NCI-H446 treated with DMSO at 0.1 percent for 48 hours (cell line): ENCODE results near the gene GPR156.
A peak's percentile ranks its signal among the peaks of the same experiment; 100 is the strongest.
"Not testable (repeated sequence)": the region's sequence is repeated elsewhere in the genome, so short reads cannot be mapped to it uniquely, and the experiment has no call there.

Experiments used
- DNase-seq: peaks from one replicate; lab custom pipeline; 2025; lab: John Stamatoyannopoulos, UW

Gene GPR156

DNA sequence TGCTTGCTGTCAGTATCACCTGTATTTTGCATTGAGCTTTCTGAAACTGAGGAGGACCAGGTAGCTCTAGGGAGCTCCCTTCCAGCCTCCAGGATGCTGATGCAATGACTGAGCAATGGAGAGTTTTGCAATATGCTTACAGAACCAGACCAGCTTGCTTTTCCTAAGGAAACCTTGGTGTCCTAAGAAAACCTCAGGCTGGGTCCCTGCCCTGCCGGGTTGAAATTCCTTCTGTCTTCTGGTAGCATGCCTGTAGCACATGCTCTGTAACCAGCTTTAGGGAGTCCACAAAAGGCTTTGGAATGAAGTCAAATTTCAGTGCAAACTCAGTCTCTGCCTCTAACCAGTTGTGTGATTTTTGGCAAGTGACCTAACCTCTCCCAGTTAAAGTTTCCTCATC, 125.0 kb downstream of the GPR156 start:
- DNase-seq: peak; percentile 29

DNA sequence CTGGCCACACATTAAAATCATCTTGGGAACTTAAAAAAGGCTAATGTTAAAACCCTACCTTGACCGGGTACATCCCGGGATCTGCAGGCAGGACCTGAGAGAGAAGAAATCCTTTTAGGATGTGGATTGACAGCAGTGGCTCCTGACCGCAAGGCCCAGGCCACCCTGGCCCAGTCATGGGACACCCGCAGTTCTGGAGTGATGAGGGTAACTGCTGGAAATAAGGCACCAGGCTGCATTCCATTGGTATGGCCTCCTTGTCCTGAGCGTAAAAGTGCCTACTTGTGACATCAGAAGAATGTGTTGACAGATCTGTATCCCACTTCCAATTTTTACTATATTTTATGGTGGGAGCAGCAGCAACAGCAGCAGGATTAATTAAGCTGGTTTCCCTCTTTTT, 127.3 kb downstream of the GPR156 start:
- no peak for DNase-seq

DNA sequence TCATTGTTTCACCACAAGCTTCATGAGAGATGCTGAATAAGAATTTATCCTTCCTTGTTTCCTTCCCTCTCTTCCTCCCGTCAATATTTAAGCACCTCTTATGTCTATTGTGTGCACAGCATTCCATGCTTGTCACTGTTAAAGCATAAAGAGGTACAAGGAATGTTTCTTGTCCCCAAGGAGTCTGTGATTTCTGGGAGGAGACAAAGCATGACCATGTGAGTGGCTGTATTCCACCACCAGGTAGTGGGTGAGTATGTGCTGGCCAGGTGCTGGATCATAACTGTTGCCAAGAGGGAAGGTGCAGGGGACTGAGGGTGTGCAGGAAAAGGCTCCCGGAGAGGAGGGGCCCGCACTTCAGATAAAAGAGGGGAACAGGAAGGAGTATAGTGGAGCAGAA, 127.9 kb downstream of the GPR156 start:
- DNase-seq: no peak

DNA sequence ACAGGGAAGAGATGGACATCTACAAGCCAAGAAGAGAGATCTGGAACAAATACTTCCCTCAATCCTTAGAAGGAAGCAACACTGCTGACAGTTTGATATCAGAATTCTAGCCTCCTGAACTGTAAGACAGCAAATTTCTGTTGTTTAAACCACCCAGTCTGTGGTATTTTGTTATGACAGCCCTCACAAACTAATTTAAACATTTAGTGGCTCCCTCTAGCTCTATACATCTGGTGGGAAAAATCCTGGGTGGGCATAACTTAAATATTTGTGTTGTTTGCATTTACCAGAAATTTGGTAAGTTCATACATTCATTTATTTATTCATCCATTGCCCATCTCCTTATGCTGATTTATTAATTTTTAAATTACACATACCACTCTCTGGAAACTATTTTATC, 128.3 kb downstream of the GPR156 start:
- no peak for DNase-seq

DNA sequence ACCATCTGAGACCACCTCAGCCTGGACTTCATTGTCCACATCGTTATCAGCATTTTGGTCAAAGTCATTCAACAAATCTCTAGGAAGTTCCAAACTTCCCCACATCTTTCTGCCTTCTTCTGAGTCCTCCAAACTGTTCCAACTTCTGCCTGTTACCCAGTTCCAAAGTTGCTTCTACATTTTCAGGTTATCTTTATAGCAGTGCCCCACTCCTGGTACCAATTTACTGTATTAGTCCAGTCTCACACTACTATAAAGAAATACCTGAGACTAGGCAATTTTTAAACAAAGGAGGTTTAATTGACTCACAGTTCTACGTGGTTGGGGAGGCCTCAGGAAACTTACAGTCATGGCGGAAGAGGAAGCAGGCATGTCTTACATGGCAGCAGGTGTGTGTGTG, 129.3 kb downstream of the GPR156 start:
- not testable (repeated sequence) for DNase-seq

DNA sequence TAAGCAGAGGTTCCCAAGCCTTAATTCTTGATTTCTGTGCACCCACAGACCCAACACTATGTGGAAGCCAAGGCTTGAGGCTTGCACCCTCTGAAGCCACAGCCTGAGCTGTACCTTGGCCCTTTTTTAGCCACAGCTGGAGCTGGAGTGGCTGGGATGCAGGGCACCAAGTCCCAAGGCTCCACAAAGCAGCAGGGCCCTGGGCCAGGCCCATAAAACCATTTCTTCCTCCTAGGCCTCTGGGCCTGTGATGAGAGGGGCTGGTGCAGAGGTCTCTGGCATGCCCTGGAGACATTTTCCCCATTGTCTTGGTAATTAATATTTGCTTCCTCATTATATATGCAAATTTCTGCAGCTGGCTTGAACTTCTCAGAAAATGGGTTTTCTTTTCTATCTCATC, 129.9 kb downstream of the GPR156 start:
- DNase-seq: no peak

DNA sequence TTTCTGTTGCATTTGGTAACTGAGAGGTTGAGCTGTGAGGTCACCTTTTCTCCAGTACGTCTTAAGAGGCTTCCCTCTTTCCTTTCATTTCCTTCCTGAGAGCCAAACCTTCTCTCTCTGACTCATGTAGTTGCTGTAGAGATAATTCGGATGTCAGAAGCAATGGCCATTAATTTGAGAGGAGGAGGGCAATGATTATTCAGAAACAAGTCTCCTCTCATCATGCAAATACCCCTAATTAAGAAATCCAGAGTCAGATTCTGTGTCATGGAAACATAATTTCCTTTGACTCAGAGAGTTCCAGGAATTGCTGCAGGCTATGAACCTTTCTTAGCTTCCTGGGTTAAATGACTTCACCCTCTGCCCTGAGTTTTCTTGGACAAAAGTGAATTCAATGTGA, 131.7 kb downstream of the GPR156 start:
- DNase-seq: no peak

DNA sequence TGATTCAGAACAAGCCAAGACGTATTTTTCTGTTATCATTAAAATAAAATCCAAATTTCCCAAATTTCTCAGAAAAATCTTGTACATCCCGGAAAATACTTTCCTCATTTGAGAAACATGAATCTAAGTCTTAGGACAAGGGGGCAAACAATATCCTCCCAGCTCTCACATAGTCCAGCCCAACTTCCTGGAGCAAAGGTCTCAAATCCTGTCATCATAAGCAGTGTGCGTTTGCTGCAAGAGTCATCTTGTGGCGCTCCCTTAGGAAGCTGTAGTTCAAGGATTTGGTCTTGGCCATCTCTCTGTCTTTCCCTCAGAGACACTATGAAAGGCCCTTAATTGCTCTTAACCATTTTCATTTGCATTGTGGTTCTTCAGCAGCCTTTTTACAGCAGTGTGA, 133.2 kb downstream of the GPR156 start:
- DNase-seq: no peak

DNA sequence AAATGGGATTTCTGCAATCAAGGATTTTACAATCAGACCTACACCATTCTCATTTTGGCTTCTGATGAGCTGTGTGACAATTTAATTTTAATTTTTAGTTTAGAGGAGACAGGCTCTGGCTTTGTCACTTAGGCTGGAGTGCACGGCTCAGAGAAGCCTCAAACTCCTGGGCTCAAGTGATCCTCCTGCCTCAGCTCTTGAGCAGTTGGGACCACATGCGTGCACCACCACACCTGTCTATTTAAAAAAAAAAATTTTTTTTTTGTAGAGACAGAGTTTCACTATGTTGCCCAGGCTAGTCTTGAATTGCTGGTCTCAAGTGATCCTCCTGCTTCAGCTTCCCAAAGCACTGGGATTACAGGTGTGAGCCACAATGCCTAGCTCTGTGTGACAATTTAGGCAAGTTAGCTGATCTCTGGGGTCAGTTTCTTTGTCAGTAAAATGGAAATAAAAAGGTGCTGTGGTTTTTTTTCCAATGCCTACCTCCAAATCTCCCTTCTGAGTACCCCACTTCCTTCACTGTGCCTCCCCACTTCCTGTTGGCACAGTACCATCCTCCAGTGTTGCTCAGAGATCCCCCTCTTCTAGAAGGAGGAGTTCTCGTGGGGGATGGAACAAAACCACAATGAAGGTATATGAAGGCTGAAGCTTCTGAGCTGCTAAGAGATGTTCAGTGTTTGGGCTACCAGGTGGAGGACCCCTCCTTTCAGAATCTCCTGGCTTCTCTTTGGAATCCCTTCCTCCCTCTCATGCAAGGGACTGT, 136.7 kb downstream of the GPR156 start:
- DNase-seq: no peak

DNA sequence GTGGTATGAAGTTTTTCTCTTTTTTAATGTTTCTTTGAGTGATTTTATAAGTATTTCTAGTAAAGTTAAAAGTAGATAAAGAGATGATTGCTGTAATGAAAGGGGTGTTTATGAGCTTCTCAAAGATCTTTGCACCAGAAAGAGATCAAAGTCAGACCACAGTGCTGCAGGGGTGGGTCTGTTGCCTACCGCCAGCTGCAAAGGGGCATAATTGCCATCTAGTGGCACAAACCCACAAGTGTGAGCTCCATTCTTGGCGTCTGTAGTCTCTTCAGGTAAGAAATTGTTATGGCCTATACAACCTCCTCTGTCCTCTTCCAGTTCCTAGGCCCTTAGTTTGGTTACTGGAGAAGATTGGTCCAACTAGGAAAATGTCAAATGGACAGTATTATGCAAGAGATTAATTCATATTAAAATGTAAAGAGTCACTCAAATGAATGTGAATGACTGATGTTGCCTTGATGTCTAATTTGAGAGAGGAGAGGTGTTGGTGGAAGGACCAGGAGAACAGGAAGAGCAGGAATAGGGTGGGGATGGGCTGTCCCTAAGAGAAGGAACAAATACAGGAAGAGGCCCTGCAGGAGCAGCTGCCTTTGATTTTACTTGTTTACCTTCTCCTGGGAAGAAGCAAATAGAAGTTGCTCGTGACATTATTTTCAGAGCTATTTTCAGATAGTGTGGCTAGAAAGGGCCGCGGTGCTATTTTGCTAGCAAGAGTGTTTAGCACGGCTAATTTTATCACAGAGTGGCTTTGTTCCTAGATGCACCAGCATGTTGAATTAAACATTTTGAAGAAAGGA, 137.8 kb downstream of the GPR156 start:
- DNase-seq: no peak

DNA sequence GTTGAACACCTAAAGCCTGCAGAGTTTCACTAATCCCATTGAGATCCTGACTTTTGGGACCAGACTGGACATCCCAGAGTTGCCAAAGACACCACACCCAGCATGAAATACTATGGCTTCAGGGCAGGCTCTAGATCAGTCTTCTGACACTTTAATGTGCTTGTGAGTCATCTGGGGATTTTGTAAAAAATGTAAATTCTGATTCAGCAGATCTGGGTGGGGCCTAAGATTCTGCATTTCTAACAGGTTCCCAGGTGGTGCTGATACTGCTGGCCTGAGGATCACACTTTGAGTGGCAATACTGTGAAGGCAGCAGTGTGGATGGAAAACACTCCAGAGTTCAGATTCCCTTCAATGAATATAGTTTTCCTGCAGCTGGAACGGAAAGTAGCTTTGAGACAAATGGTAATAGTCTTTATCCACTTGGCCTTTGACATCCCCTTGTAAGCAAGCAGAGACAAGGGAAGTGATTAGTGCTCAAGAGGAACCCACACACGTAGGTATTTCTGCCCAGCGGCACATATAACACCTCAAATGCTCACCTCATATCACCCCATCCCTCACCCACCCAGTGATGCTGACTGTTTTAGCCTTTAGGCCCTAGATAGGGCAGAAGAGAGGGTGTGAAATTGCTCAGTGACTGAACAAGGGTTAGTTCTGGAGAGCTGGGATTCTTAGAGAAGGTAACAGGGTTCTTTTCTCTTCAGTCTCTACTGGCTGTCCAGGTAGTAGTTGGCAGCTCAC, 139.3 kb downstream of the GPR156 start:
- no peak for DNase-seq

DNA sequence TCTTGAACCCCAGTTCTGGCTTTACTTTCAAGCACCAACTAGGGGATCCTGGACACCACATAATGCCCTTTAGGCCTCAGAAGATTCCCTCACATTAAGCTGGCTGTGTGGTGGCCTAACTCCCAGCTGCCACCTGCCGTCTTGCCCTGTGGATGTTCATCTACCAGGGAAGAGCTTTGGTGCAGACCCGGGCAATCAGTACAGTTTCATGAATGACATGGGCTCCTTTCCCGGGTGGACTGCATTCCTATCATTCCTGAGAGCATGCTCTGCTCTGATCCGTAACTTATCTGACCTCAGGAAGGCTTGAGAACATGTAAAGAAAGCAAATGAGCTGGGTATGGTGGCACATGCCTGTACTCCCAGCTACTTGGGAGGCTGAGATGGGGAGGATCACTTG, 140.8 kb downstream of the GPR156 start:
- no peak for DNase-seq

DNA sequence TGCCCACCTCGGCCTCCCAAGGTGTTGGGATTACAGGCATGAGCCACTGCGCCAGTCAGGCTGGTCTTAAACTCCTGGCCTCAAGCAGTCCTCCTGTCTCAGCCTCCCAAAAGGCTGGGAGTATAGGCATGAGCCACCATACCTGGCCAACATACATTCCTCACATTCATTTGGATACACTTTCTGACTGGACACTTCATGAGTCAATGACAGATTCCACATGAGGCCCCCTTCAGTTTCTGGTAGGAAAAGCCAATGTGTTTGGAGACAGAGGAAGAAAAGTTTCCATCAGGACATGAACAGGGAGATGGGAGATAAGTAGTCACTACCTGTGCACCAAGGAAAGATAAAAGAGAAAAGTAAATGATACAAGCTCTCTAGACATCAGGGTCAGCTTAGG, 141.3 kb downstream of the GPR156 start:
- DNase-seq: no peak

DNA sequence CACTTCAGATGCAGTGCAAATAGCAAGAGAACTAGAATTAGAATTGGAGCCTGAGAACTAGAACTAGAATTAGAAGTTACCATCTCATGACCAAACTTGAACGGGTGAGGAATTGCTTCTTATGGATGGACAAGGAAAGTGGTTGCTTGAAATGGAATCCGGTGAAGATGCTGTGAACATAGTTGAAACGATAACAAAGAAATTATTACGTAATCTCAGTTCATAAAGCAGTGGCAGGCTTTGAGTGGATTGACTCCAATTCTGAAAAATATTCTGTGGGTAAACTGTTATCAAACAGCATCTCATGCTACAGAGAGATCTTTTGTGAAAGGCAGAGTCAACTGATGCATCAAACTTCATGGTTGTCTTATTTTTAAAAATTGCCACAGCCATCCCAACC, 142.8 kb downstream of the GPR156 start:
- no peak for DNase-seq

DNA sequence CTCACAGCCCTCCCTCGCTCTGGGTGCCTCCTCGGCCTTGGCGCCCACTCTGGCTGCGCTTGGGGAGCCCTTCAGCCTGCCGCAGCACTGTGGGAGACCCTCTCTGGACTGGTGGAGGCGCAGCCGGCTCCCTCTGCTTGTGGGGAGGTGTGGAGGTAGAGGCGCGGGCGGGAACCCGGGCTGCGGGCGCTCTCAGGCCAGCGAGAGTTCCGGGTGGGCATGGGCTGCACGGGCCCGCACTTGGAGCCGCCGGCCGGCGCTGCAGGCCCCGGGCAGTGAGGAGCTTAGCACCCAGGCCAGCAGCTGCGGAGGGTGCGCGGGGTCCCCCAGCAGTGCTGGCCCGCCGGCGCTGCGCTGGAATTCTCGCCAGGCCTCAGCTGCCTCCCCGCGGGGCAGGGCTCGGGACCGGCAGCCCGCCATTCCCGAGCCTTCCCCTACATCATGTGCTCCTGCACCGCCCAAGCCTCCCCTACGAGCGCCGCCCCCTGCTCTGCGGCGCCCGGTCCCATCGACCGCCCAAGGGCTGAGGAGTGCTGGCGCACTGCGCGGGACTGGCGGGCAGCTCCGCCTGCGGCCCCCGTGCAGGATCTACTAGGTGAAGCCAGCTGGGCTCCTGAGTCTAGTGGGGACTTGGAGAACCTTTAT, 144.8 kb downstream of the GPR156 start:
- DNase-seq: no peak

DNA sequence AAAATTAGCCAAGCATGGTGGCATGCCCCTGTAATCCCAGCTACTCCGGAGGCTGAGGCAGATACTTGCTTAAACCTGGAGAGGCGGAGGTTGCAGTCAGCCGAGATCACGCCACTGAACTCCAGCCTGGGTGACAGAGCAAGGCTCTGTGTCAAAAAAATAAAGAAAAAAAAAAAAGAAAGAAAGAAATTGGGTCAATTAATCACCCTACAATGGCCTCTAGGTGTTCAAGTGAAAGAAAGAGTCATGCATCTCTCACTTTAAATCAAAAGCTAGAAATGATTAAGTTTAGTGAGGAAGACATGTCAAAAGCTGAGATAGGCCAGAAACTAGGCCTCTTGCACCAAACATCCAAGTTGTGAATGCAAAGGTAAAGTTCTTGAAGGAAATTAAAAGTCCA, 145.9 kb downstream of the GPR156 start:
- no peak for DNase-seq

DNA sequence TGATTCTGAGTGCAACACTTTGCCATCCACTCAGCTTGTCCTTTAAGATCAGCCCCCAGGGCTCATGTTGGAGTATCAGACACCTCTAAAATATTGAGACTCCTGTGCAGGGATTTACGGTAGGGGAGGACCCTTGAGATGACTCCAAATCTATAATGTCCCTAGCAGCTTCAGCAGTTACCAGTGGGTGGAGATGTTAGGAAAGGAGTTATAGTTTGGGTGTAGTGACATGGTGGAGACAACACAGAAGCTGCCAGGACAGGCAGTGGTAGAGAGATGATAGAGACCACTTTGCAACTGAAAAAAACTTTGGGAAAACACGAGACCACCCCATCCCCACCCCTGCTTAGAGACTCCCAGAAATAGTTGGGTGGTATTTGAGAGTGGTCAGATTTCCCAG, 147.5 kb downstream of the GPR156 start:
- no peak for DNase-seq

DNA sequence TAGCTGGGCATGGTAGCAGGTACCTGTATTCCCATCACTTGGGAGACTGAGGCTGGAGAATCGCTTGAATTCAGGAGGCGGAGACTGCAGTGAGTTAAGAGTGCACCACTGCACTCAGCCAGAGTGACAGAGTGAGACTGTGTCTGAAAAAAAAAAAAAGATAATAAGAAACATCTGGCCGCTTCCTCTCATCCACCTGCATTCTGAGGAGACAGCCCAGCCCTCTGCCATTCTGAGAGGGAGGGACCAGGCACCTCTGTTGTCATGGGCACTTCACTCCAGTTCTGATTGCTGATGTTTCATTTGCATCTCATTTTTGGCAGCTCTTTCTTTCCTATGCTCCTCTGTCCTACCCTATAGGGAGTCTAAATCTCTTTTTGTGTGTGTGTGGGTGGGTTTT, 154.4 kb downstream of the GPR156 start:
- no peak for DNase-seq

DNA sequence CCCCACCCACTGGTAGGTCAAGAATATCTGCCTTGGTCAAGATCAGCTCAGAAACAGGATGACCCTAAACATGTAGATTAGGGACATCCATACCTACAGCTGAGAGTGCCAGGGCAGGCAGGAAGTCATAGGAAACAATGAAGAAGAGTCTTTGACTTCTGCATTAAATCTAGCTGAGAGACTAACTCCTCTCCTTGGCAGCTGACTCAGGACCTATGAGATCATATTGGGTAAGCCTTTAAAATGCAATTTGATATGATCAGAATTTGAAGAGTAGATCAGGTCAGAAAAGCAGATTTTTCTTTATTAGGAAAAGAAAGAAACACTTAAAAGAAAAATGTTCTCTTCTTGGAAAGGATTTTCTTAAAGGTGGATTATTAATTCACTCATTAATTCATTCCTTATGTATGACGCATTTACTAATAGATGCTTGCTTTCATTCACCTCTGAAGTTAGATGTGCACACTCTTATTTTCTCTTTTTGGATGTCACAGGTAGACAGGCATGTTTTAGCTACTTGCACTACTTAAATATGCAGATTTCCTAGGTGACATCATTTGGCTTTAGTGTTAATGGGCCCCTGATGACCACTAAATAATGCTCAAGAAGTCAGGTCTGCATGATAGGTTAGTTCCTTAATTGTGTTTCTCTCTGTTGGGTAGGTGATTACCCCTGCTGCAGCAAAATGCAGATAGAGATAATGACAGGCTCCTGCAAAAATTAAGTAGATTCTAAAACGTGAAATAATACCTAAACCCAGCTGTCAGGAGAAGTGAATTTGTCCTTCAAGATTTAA, 155.1 kb downstream of the GPR156 start:
- no peak for DNase-seq

DNA sequence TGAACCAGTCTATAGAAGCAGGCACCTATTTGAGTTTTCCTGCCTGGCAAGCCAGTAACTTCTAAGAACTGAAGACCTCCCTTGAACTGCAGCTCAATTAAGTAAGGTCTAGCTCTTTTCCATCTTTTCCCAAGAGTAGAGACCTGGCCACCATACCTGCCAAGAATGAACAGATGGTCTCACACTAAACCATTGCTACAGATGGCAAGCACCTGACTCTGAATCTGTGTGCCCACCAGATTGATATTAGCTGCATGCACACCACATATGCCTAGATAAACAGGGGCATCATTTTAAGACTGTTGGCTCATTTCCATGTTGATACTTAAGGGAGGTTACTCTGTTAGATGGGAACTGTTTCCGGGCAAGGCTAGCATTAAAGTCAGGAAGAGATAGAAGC, 156.0 kb downstream of the GPR156 start:
- DNase-seq: peak; percentile 51

DNA sequence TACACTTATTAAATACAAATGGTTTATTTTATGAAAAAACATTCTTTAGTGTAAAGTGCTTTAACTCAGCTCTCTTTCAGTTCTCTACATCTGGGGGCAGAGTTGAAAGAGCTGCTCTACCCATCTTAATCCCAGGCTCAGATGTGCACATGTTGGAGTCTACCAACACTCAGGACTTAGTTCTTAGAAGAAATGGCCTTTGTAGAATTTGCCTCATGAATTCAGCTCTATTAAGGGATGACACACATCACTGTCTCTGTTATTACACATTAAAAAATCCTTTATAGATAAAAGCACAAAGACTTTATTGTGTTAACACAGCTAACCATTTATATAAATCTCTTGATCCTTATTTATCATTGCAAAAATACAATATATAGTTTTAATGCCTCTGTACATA, 159.0 kb downstream of the GPR156 start:
- DNase-seq: no peak
